ENCODE measurements around the gene PLCG2. TPM values are rescaled to one million over a fixed set of nuclear protein-coding genes. Genes with fewer than 3 reads are reported as not detected.

The PLCG2 gene
- total RNA-seq, 6 experiments from 2014 or later, result 0.14 to 0.61 (median 0.27) TPM

DNA sequence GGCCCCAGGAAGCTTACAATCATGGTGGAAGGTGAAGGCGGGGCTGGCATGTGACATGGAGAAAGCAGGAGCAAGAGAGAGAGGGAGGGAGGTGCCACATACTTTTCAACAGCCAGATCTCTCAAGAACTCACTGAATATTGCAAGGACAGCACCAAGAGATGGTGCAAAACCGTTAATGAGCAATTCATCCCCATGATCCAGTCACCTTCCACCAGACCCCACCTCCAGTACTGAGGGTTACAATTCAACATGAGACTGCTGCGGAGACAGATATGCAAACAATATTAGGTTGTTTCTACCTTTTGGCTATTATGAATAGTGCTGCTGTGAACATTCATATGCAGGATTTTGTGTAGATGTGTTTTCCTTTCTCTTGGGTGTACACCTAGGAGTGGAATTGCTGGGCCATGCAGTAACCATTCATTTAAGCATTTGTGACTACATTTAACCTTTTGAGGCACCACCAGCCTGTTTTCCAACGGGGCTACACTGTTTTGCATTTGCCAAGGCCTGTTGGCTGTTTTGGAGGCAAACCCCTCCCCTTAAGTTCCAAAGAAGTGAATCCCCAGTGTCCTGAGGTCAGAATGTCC is 28.8 kb downstream of the PLCG2 start:
- Mint-ChIP-seq H3K36me3 (ENCODE audit: low read depth) (no peaks in the 10 kb centered on the region), H3K4me3 (no peak overlapping the region)
- TF ChIP-seq, protein P1, sequence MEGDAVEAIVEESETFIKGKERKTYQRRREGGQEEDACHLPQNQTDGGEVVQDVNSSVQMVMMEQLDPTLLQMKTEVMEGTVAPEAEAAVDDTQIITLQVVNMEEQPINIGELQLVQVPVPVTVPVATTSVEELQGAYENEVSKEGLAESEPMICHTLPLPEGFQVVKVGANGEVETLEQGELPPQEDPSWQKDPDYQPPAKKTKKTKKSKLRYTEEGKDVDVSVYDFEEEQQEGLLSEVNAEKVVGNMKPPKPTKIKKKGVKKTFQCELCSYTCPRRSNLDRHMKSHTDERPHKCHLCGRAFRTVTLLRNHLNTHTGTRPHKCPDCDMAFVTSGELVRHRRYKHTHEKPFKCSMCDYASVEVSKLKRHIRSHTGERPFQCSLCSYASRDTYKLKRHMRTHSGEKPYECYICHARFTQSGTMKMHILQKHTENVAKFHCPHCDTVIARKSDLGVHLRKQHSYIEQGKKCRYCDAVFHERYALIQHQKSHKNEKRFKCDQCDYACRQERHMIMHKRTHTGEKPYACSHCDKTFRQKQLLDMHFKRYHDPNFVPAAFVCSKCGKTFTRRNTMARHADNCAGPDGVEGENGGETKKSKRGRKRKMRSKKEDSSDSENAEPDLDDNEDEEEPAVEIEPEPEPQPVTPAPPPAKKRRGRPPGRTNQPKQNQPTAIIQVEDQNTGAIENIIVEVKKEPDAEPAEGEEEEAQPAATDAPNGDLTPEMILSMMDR (IDR thresholded peaks at IDR 0.05), result no peak

GRCh38 chr16:81808933-81809480 is 29.9 kb downstream of the PLCG2 start:
- DNase-seq, result no peak
- H3K9me3 Mint-ChIP-seq, result no peaks in the 10 kb centered on the region
- TF ChIP-seq, protein P1 (IDR thresholded peaks at IDR 0.05), result no peak
- peaks cover 13% of the 10 kb centered on the region for H3K27me3 Mint-ChIP-seq (ENCODE audit: insufficient read depth)
- no peak overlapping the region for H3K27ac Mint-ChIP-seq
- no peaks in the 10 kb centered on the region for H3K36me3 Mint-ChIP-seq (ENCODE audit: low read depth)
- no peaks in the 10 kb centered on the region for H3K4me1 Mint-ChIP-seq (ENCODE audit: low read depth)
- no peak overlapping the region for H3K4me3 Mint-ChIP-seq

More for the DNA sequence above, 28.8 kb downstream of the PLCG2 start:
- H3K9me3 Mint-ChIP-seq, result no peaks in the 10 kb centered on the region
- H3K4me1 Mint-ChIP-seq (ENCODE audit: low read depth), result no peaks in the 10 kb centered on the region
- peaks cover 8% of the 10 kb centered on the region; the same call in 1 of the 2 replicates for H3K27me3 Mint-ChIP-seq (ENCODE audit: insufficient read depth)
- no peak overlapping the region for H3K27ac Mint-ChIP-seq
- no peak for DNase-seq

DNA sequence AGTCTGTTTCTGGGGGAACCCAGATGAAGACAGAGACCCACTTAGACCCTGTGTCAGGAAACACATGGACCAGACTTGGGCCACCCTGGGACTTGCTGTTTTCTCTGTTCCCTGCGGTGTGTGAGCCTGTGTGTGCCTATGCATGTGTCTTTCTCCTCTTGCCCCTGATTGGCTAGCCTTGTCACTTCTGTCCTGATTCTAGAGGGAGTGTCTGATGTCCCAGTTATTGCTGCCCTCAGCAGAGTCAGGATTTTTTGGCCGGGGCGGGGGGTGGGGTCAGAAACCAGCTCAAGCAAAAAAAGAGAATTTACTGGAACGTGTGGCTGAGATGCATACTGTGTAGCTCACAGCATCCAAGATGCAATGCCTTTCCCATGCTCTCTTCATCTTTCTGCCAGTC is 30.5 kb downstream of the PLCG2 start:
- peaks cover 12% of the 10 kb centered on the region for H3K27me3 Mint-ChIP-seq (ENCODE audit: insufficient read depth)
- no peaks in the 10 kb centered on the region for H3K4me1 Mint-ChIP-seq (ENCODE audit: low read depth)
- no peak overlapping the region for H3K27ac Mint-ChIP-seq
- H3K36me3 Mint-ChIP-seq (ENCODE audit: low read depth), result no peaks in the 10 kb centered on the region
- DNase-seq, result no peak
- H3K4me3 Mint-ChIP-seq, result no peak overlapping the region
- no peaks in the 10 kb centered on the region for H3K9me3 Mint-ChIP-seq
- TF ChIP-seq, protein P1 (IDR thresholded peaks at IDR 0.05), result no peak

DNA sequence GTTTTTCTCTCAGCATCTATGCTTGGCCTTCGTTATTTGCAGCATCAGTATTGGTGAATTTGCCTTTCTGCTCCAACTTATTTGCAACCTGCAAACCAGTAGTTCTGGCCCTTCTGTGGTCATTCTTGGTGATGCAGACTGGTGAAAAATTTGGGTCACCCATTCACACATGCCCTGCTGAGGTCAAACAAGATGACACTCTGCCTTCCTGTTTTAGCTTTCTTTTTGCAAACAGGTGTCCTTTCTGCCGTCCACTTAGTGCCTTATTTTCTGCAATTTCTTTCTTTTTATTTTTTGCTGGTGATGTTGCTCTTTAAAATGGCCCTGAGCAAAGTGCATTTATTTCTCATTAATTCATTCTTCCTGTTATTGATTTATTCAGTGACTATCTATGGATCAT is 31.3 kb downstream of the PLCG2 start:
- TF ChIP-seq, protein P1 (IDR thresholded peaks at IDR 0.05), result no peak
- H3K36me3 Mint-ChIP-seq (ENCODE audit: low read depth), result no peaks in the 10 kb centered on the region
- H3K9me3 Mint-ChIP-seq, result no peaks in the 10 kb centered on the region
- H3K4me1 Mint-ChIP-seq (ENCODE audit: low read depth), result no peaks in the 10 kb centered on the region
- no peak overlapping the region for H3K4me3 Mint-ChIP-seq
- no peak overlapping the region for H3K27ac Mint-ChIP-seq
- H3K27me3 Mint-ChIP-seq (ENCODE audit: insufficient read depth), result peaks cover 12% of the 10 kb centered on the region
- no peak for DNase-seq

- no peak for DNase-seq
- no peaks in the 10 kb centered on the region for H3K36me3 Mint-ChIP-seq (ENCODE audit: low read depth)
- H3K9me3 Mint-ChIP-seq, result no peaks in the 10 kb centered on the region
- H3K27me3 Mint-ChIP-seq (ENCODE audit: insufficient read depth), result peaks cover 12% of the 10 kb centered on the region
- no peak overlapping the region for H3K4me3 Mint-ChIP-seq
- H3K4me1 Mint-ChIP-seq (ENCODE audit: low read depth), result no peaks in the 10 kb centered on the region
- TF ChIP-seq, protein P1 (IDR thresholded peaks at IDR 0.05), result no peak
- no peak overlapping the region for H3K27ac Mint-ChIP-seq
These were observed 31.9 kb downstream of the PLCG2 start for GRCh38 chr16:81810894-81811538.
